Measurements from ENCODE around the gene RNF181. TPM values are rescaled to one million over a fixed set of nuclear protein-coding genes. Genes with fewer than 3 reads are reported as not detected.
"Not testable (repeated sequence)": the region's sequence is repeated elsewhere in the genome, so short reads cannot be mapped to it uniquely, and the experiment has no call there.

Gene RNF181
- 132 TPM in 2 replicates for total RNA-seq (2014; rRNA removed; shearing (Covaris generic))
- polyA plus RNA-seq (2014; cell fraction: nucleus; rRNA removed) = 143 and 159 TPM in 2 replicates

GRCh38 chr2:85595301-85596025, at the start of gene RNF181:
Gene RNF181, plus strand, starts transcription at chr2:85595745. Its CDS starts 19 bp downstream, at chr2:85595764.
- peak; percentile 99 for DNase-seq (ENCODE audit: extremely low read depth, low read depth)

- DNase-seq (ENCODE audit: extremely low read depth, low read depth) = no peak
These were observed 49.7 kb upstream of the RNF181 start for GRCh38 chr2:85545780-85546240.

- no peak for DNase-seq (ENCODE audit: extremely low read depth, low read depth)
These were observed 48.3 kb upstream of the RNF181 start for GRCh38 chr2:85547089-85547858.

- DNase-seq (ENCODE audit: extremely low read depth, low read depth) = no peak
These were observed 47.5 kb upstream of the RNF181 start for GRCh38 chr2:85547859-85548607.

- no peak for DNase-seq (ENCODE audit: extremely low read depth, low read depth)
These were observed 47.0 kb upstream of the RNF181 start for GRCh38 chr2:85548608-85548900.

- no peak for DNase-seq (ENCODE audit: extremely low read depth, low read depth)
These were observed 46.5 kb upstream of the RNF181 start for GRCh38 chr2:85549095-85549494.

- DNase-seq (ENCODE audit: extremely low read depth, low read depth) = no peak
These were observed 45.7 kb upstream of the RNF181 start for GRCh38 chr2:85549826-85550225.

GRCh38 chr2:85550486-85550885, 45.1 kb upstream of the RNF181 start:
- no peak for DNase-seq (ENCODE audit: extremely low read depth, low read depth)

GRCh38 chr2:85551698-85552678, 43.6 kb upstream of the RNF181 start:
- peak; percentile 82 for DNase-seq (ENCODE audit: extremely low read depth, low read depth)

GRCh38 chr2:85553184-85553583, 42.4 kb upstream of the RNF181 start:
- no peak for DNase-seq (ENCODE audit: extremely low read depth, low read depth)

GRCh38 chr2:85554980-85555612, 40.4 kb upstream of the RNF181 start:
- DNase-seq (ENCODE audit: extremely low read depth, low read depth) = no peak

GRCh38 chr2:85557130-85557529, 38.4 kb upstream of the RNF181 start:
- DNase-seq (ENCODE audit: extremely low read depth, low read depth) = no peak

GRCh38 chr2:85558160-85558559, 37.4 kb upstream of the RNF181 start:
- DNase-seq (ENCODE audit: extremely low read depth, low read depth) = no peak

- DNase-seq (ENCODE audit: extremely low read depth, low read depth) = not testable (repeated sequence)
These were observed 35.2 kb upstream of the RNF181 start for GRCh38 chr2:85560403-85560726.

- DNase-seq (ENCODE audit: extremely low read depth, low read depth) = no peak
These were observed 34.7 kb upstream of the RNF181 start for GRCh38 chr2:85560812-85561279.

GRCh38 chr2:85561280-85562212, 34.0 kb upstream of the RNF181 start, which contains the start of gene GGCX:
Gene GGCX, minus strand, starts transcription at chr2:85561493. Its CDS starts 65 bp downstream, at chr2:85561428.
- DNase-seq (ENCODE audit: extremely low read depth, low read depth) = peak; percentile 90

- no peak for DNase-seq (ENCODE audit: extremely low read depth, low read depth)
These were observed 31.4 kb upstream of the RNF181 start for GRCh38 chr2:85564144-85564563.

- DNase-seq (ENCODE audit: extremely low read depth, low read depth) = no peak
These were observed 29.3 kb upstream of the RNF181 start for GRCh38 chr2:85566265-85566664.
